Activated naive CD8-positive, alpha-beta T cell (primary cell): Measurements from ENCODE around the gene CXXC5.

Experiments used
- H3K27ac Mint-ChIP-seq: one replicate; pipeline ENCODE4 v1.8.0; 2021; ENCODE audit warnings: mixed read lengths
- H3K27me3 Mint-ChIP-seq: one replicate; pipeline ENCODE4 v1.8.0; 2021; ENCODE audit warnings: mixed read lengths
- H3K36me3 Mint-ChIP-seq: one replicate; pipeline ENCODE4 v1.8.0; 2021; ENCODE audit warnings: mixed read lengths
- H3K4me1 Mint-ChIP-seq: one replicate; pipeline ENCODE4 v1.8.0; 2021; ENCODE audit warnings: low read depth, mixed read lengths
- H3K4me3 Mint-ChIP-seq: one replicate; pipeline ENCODE4 v1.8.0; 2021; ENCODE audit warnings: mild to moderate bottlenecking, mixed read lengths
- H3K9me3 Mint-ChIP-seq: one replicate; pipeline ENCODE4 v1.8.0; 2021; ENCODE audit warnings: low read depth, mixed read lengths

CXXC5 gene

DNA sequence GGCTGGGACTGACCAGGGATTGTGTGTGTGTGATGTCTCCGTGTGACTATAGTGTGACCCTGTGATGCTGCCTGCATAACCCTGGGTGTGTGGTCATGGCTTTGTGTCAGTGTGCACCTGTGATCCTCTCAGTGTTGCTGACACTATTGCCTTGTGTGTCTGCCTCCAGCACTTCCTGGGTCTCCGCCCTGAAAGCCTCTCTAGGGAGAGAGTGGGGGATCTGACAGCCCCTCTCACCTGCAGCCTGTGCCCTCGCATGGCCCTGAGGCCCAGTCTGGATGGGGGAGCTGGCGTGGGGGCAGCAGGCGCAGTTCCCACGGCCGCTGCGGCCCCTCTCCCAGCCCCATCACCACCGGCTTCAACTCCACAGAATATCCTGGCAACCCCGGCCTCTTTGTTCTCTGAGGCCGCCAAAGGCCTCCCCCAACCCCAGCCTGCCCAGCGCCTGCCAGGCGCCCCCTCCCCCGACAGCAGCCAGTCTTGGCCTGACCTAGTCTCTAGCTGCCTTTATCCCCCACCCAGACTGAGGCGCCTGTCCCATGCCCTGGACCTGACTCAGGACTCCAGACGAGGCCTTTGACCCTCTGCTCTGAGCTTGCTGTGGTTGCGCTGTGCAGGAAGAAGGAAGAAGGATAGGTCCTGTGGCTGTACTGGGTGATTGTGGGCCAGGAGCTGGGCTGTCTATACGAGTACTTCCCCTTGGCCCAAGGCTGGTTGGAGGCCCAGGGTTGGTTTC is 38.7 kb downstream of the CXXC5 start:
- H3K4me1 Mint-ChIP-seq: peaks cover 21% of the 10 kb centered on the region
- H3K27ac Mint-ChIP-seq: no peak overlapping the region
- H3K36me3 Mint-ChIP-seq: no peaks in the 10 kb centered on the region
- H3K9me3 Mint-ChIP-seq: no peaks in the 10 kb centered on the region
- H3K4me3 Mint-ChIP-seq: no peak overlapping the region
- no peaks in the 10 kb centered on the region for H3K27me3 Mint-ChIP-seq

DNA sequence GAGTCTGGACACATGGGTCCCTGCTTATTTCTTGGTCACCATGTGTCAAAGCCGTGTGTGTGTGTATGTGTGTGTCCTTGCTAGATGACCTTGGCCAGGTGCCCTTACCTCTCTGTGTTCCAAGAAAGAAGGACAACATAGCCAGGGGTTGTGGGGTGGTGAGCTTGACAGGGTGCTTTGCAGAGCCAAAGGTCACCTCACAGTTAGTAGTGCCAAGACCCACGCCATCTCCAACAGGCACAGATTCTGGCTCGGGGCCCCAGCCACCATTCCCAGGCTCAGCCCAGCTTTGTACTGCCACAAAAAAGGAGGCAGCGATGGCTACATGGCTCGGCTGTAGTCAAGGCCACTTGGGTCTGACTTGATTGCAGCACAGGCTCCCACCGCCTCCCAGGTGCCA is 39.5 kb downstream of the CXXC5 start:
- no peaks in the 10 kb centered on the region for H3K36me3 Mint-ChIP-seq
- no peak overlapping the region for H3K4me3 Mint-ChIP-seq
- no peaks in the 10 kb centered on the region for H3K27me3 Mint-ChIP-seq
- H3K9me3 Mint-ChIP-seq: no peaks in the 10 kb centered on the region
- H3K27ac Mint-ChIP-seq: no peak overlapping the region
- H3K4me1 Mint-ChIP-seq: peaks cover 21% of the 10 kb centered on the region

DNA sequence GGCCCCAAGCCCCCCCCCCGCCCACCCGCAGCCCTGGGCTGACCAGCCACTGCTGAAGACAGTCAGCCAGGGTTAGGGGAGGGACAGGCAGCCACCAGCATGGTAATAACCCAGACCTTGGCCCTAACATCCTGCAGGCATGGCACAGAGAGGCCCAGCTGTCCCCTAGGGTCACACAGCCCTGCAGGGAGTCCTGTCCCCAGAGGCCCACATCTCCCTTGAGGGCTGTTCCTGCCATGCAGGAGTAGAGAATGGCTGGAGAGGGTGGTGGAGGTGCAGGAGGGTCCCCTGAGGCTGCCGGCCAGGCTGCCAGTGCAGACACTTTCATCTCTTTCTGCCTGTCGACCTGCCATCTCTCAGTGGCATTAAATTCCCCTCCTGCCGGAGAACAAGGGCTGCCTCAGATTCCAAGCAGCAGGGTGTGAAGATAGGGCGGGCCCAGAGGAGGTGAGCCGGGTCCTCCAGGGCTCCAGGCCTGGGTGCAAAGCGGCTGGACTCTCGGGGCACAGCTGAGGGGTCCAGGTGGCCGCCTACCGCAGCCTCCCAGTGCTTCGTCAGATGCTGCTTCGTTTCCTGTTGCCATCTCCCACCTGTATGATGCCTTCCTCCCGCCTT is 40.0 kb downstream of the CXXC5 start:
- H3K36me3 Mint-ChIP-seq: no peaks in the 10 kb centered on the region
- H3K4me1 Mint-ChIP-seq: peaks cover 19% of the 10 kb centered on the region
- no peak overlapping the region for H3K27ac Mint-ChIP-seq

DNA sequence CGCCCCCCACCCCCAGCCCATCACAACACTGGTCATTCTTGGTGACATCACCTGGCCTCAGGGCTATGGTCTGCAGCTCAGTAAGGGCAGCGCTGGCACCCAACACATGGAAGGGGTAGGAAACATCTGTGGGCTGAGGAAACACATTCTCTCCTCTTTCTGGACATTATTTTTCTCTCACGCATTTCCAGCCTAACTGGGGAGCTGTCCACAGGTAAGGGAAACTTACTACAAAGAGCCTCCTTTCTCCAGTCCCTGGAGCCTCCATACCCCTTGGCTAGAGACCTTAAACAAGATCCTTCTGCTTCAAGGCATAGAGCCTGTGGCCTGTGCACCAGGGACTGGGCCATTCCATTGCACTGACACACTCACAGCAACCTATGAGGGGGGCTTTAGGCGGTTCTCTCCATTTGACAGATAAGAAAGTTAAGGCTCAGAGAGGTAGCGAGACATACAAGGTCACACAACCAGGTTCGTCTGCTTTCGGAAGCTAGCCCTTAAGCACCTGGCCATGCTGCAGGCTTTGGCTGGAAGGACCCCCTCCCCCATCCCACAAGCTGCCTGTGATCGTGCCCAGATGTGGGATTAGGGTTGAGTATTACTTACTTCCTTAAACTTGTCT is 40.7 kb downstream of the CXXC5 start:
- no peak overlapping the region for H3K4me3 Mint-ChIP-seq
- no peaks in the 10 kb centered on the region for H3K36me3 Mint-ChIP-seq
- H3K4me1 Mint-ChIP-seq: peaks cover 17% of the 10 kb centered on the region
- H3K27ac Mint-ChIP-seq: no peak overlapping the region
- no peaks in the 10 kb centered on the region for H3K27me3 Mint-ChIP-seq
- H3K9me3 Mint-ChIP-seq: no peaks in the 10 kb centered on the region

More for the DNA sequence above, 40.0 kb downstream of the CXXC5 start:
- Mint-ChIP-seq H3K27me3 (no peaks in the 10 kb centered on the region), H3K9me3 (no peaks in the 10 kb centered on the region), H3K4me3 (no peak overlapping the region)

DNA sequence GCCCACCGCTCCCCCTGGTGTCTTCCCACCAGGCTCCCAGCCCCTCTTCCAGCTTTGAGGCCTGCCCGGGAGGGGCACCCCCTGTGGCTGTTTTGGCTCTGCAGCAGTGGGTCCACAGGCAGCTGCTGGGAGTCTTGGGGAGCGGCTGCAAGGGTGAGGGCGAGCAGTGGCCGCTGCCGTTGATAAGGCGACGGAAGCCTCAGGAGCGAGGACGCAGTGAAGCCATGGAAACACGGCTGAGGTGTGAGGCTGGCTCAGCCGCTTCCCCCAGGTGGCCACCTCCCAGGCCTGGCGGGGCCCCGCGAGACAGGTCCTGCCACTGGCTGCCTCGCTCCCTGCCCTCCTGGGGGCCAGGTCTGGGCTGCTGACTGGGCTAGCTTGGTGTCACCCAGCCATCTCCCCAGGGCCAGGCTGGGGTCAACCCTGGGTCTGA is 41.5 kb downstream of the CXXC5 start:
- no peaks in the 10 kb centered on the region for H3K27me3 Mint-ChIP-seq
- no peaks in the 10 kb centered on the region for H3K9me3 Mint-ChIP-seq
- H3K4me3 Mint-ChIP-seq: no peak overlapping the region
- no peak overlapping the region for H3K27ac Mint-ChIP-seq
- peaks cover 11% of the 10 kb centered on the region for H3K4me1 Mint-ChIP-seq
- H3K36me3 Mint-ChIP-seq: no peaks in the 10 kb centered on the region

DNA sequence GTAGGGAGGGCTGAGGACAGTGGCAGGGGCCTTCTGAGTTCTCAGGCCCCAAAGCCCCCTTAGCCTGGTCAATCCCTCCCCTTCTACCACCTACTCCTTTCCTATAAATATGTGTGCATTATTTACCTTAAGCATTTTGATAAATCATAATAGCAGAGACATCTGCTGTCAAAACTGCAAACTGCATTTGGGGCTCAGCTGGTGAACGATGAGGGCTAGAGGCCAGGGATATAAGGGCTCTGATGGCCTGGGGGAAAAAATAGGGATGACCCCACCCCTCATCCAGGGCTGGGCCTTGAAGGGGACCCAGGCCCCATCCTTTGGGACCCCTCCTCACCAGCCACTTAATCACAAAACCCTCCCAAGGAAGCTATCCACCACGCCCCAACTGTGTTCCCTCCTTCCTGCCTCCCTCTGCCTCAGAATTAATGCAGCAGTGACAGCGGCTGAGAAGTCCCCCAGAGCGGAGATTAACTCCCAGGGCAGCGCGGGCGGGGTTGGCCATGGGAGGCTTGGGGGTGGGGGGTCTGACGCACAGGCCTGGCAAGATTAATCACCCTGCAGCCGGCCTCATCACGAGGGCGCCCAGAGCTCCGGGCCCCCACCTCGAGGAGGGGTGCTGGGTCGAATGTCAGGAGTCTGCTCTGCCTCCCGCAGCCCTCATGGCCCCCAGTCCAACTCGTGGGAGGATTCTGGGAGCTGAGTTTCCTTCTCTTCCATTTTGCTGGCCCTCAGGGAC is 42.1 kb downstream of the CXXC5 start:
- Mint-ChIP-seq H3K27ac (no peak overlapping the region), H3K4me3 (no peak overlapping the region), H3K9me3 (no peaks in the 10 kb centered on the region), H3K27me3 (no peaks in the 10 kb centered on the region), H3K36me3 (no peaks in the 10 kb centered on the region), H3K4me1 (peaks cover 10% of the 10 kb centered on the region)

DNA sequence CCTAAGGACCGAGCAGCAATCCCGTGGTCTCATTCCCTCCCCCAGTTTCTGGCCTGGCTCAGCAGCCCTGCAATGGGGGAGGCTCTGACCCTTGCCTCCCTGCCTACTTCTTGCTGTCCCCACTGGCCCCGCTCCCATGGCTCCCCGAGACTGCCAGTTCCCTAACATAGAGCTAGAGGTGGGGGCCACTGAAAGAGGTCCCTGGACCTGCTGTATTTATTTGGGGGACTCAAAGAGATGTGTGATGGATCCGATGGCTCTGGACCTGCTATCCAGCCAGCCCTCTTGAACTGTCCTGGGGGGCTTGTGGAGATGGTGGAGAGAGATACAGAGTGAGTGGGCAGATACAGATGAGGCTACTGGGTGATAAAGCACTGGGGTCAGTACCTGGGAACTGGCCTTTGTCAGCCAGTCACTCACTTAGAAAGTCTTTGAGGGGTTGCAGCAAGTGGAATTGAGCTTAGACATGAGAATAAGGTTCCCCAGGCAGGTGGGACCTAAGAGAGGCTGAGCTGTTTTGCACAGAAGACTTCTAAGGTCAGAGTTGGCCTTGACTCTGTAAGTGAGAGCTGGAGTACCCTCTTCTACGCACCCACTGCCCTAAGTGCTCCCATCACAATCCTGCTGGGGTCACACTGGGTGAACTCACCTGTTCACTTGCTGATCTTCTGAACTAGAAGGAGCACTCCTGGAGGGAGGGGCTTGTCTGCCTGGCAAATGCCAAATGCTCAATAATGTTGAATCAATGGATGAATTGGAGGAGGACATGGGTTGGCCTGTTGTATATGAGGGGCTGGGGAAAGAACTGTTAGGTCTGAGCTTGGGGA is 42.9 kb downstream of the CXXC5 start:
- Mint-ChIP-seq H3K9me3 (no peaks in the 10 kb centered on the region), H3K36me3 (no peaks in the 10 kb centered on the region), H3K27me3 (no peaks in the 10 kb centered on the region), H3K4me1 (peaks cover 6% of the 10 kb centered on the region), H3K27ac (no peak overlapping the region), H3K4me3 (no peak overlapping the region)

DNA sequence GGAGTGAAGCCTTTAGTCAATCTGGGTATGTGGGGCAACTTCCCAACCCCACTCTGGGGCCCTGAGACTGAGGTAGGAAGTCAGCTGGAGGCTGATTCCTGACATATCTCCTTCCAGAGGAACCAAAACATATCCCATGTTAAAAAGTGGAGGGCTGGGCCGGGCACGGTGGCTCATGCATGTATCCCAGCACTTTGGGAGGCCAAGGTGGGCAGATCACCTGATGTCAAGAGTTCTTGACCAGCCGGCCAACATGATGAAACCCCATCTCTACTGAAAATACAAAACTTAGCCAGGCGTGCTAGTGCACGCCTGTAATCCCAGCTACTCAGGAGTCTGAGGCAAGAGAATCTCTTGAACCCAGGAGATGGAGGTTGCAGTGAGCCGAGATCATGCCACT is 44.0 kb downstream of the CXXC5 start:
- Mint-ChIP-seq H3K4me1 (peaks cover 8% of the 10 kb centered on the region), H3K27me3 (no peaks in the 10 kb centered on the region), H3K9me3 (no peaks in the 10 kb centered on the region), H3K27ac (no peak overlapping the region), H3K36me3 (no peaks in the 10 kb centered on the region), H3K4me3 (no peak overlapping the region)

DNA sequence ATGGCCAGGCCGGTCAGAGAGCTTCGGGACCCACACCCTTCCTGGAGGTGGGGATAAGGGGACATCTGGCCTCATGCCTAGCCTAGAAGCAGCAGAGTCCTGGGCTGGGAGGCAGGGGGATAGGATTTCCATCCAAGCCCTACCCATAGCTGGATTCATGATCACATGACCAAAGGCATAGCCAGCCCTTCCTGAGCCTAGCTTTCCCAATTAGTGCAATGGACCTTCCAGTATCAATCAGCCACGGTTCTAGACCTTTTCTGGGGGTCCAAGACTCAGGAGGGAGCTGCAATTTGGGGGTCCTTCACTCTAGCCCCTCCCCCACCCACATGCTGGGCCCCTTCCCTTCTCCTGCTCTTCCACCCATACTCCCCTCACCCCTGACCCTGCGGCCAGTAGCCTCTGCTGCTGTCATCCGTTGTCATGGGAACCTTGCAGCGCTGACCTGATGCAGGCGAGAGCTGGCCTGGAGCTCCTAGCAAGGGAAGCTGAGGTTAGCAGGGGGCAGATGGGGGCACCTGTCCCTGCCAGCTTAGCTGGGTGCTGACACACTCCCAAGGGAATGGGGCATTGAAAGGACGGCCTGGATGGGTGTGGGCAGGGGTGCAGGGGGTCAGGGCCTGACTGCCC is 44.6 kb downstream of the CXXC5 start:
- H3K4me1 Mint-ChIP-seq: peaks cover 9% of the 10 kb centered on the region
- H3K36me3 Mint-ChIP-seq: no peaks in the 10 kb centered on the region
- no peak overlapping the region for H3K4me3 Mint-ChIP-seq
- H3K9me3 Mint-ChIP-seq: no peaks in the 10 kb centered on the region
- no peak overlapping the region for H3K27ac Mint-ChIP-seq
- no peaks in the 10 kb centered on the region for H3K27me3 Mint-ChIP-seq

DNA sequence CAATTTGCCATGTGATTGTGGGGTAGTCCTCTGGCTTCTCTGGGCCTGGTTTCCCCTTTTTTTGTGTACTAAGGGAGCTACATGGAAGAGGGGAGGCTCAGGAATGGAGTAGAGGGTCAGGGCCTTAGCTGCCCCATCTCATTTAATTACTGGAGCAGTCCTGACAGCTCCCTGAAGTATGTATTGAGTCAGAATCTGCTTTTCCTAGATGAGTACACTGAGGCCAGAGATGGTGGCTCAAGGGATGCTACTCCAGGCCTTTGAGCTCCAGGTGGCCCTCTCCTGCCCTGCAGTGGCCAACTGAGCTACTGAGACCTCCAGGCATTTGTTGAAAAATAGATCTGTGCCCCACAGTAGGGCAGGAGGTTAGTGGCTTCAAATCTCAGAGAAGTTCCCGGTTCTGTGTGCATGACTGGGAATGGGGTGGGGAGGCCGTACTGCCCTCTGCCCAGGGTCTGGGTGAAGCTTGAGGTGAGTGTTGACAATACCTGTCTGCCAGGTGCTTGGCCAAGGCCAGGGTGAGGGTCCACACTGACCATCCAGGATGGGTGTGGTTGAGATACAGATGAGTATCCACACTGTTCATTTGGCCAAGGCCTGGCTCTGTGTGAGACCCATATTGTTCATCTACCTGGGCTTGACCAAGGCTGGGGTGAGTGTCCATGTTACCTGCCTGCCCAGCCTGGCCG is 45.7 kb downstream of the CXXC5 start:
- peaks cover 14% of the 10 kb centered on the region for H3K4me1 Mint-ChIP-seq
- no peaks in the 10 kb centered on the region for H3K9me3 Mint-ChIP-seq

DNA sequence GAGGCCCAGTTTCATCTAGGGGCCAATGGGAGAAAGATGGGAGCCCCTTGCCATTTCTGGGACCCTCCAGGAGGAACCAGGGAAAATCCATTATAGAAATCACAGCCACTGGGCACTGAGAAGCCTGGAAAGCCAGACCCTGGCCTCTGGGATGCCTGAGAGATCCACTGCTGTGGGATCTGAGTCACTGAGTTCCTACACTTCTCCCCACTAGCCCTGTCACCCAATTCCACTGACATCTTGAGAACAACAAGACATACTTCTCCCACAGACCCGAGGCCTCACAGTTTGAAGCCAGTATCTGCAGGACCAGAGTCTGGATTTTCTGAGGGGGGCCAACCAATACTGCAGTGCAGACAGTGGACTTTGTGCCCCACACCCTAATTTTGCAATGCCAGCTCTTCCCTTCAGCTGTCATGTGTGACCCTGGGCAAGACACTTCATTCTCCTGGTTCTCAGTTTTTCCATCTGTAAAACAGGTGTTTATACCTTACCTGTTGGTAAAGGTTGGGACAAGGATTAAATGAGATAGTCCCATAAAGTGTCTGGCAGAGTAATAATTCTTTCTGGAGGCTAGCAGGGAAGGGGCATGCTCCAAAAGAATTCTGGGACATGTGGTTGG is 46.5 kb downstream of the CXXC5 start:
- no peak overlapping the region for H3K4me3 Mint-ChIP-seq
- no peak overlapping the region for H3K27ac Mint-ChIP-seq
- H3K4me1 Mint-ChIP-seq: peaks cover 17% of the 10 kb centered on the region
- no peaks in the 10 kb centered on the region for H3K27me3 Mint-ChIP-seq
- no peaks in the 10 kb centered on the region for H3K36me3 Mint-ChIP-seq
- H3K9me3 Mint-ChIP-seq: no peaks in the 10 kb centered on the region

More for the DNA sequence above, 45.7 kb downstream of the CXXC5 start:
- Mint-ChIP-seq H3K27ac (no peak overlapping the region), H3K4me3 (no peak overlapping the region), H3K36me3 (no peaks in the 10 kb centered on the region), H3K27me3 (no peaks in the 10 kb centered on the region)

DNA sequence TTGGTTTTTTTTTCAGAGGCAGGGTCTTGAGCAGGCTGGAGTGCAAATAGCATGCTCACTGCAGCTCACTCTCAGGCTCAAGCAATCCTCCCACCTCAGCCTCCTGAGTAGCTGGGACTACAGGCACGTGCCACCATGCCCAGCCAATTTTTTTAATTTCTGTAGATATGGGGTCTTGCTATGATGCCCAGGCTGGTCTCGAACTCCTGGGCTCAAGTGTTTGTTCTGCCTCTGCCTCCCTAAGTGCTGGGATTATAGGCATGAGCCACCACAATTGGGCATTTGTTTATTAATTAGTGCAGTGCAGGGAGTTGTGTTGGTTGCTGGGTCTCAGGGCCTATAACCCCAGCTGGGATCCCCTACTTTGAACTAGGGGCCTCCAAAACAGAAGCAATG is 47.0 kb downstream of the CXXC5 start:
- Mint-ChIP-seq H3K4me3 (no peak overlapping the region), H3K27ac (no peak overlapping the region), H3K36me3 (no peaks in the 10 kb centered on the region), H3K4me1 (peaks cover 17% of the 10 kb centered on the region), H3K27me3 (no peaks in the 10 kb centered on the region), H3K9me3 (no peaks in the 10 kb centered on the region)

DNA sequence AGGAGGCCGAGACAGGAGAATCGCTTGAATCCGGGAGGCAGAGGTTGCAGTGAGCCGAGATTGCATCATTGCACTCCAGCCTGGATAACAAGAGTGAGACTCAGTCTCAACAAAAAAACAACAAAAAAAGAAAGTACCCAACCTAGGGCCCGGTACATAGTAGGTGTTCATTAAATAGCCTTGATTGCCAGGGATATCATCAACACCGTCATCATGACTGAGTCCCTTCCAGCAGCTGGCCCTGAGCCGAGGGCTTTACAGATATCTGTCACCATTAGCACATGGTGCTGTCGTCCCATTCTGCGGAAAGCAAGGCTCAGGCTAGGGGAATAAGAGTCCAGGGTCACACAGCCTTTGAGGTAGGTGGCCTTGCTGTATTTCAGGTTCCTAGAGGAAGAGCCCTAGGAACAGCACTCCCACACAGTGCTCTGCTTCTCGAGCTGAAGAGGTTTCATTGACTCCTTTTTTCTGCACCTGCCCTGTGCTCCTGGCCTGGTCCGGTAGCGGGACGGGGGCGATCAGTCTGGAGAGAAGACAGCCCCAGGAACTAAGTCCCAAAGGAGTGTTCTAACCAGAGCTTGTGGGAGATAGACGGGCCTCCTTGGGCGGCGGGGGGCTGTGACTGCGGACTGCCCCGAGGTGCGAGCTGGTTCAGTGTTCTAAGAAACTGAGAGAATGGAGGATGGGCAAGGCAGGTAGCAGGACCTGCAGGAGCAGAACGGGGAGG is 48.2 kb downstream of the CXXC5 start:
- Mint-ChIP-seq H3K27me3 (no peaks in the 10 kb centered on the region), H3K4me3 (peak overlapping the region; percentile 77), H3K27ac (peak overlapping the region; percentile 61), H3K9me3 (no peaks in the 10 kb centered on the region), H3K36me3 (no peaks in the 10 kb centered on the region), H3K4me1 (peaks cover 24% of the 10 kb centered on the region)
